Activated CD4-positive, alpha-beta memory T cell treated with anti-CD3 and anti-CD28 coated beads, Interleukin-2, amount 10 ng/mL, durations not matched to agents 7 days and 5 days (primary cell): ENCODE measurements around the gene MAP9. TPM values are rescaled to one million over a fixed set of nuclear protein-coding genes. Genes with fewer than 3 reads are reported as not detected.
"Not testable (repeated sequence)": the region's sequence is repeated elsewhere in the genome, so short reads cannot be mapped to it uniquely, and the experiment has no call there.

Experiments
- CTCF ChIA-PET: fragments of 350-600 bp; sonication (Branson Sonifier 250); formaldehyde crosslinking; loops from one replicate; lab custom pipeline; 2021; ENCODE audit warnings: antibody characterized with exemption, inconsistent platforms; lab: Charles Lee
- POLR2A ChIA-PET: fragments of 350-600 bp; sonication (Branson Sonifier 250); formaldehyde crosslinking; loops from one replicate; lab custom pipeline; 2021; ENCODE audit warnings: antibody characterized with exemption; lab: Charles Lee
- DNase-seq: peaks from one replicate; pipeline ENCODE4 v3.0.0-alpha.2; 2020
- H3K27ac Mint-ChIP-seq: one replicate; pipeline ENCODE4 v1.8.0; 2021; ENCODE audit warnings: mild to moderate bottlenecking, mixed read lengths
- H3K27me3 Mint-ChIP-seq: one replicate; pipeline ENCODE4 v1.8.0; 2021; ENCODE audit warnings: mixed read lengths
- H3K36me3 Mint-ChIP-seq: one replicate; pipeline ENCODE4 v1.8.0; 2021; ENCODE audit warnings: low read depth, mixed read lengths
- H3K4me1 Mint-ChIP-seq: one replicate; pipeline ENCODE4 v1.8.0; 2021; ENCODE audit warnings: mixed read lengths
- H3K4me3 Mint-ChIP-seq: one replicate; pipeline ENCODE4 v1.8.0; 2021; ENCODE audit warnings: mild to moderate bottlenecking, mixed read lengths
- H3K9me3 Mint-ChIP-seq: one replicate; pipeline ENCODE4 v1.8.0; 2021; ENCODE audit warnings: mixed read lengths
- total RNA-seq, 2 experiments: library from RNA; stranded (reverse); gene quantifications; one replicate each; pipeline ENCODE4 v1.2.3, GENCODE V29; 2021

Gene MAP9
- total RNA-seq, 2 experiments from 2014 or later: 2.7 to 3.6 TPM

DNA sequence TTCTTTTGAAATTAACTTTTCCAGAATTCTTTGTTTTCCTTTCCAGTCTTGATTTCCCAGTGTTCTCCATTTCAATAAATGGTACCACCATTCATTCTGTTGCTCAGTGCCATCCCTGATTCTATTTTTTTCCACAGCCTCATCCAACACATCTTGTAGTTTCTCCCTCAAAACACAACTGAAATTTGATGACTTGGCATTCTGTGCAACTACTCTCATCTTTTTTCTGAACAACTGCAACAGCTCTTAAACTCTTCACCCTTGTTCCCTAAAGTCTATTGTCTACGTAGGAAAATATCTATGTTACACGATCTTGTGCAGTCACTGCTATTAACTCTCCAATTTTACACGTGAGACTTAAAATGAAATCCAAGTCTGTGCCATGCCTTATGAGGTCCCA is 40.5 kb downstream of the MAP9 start:
- POLR2A ChIA-PET: no interaction called here
- H3K27ac Mint-ChIP-seq: no peak overlapping the region
- DNase-seq: no peak
- H3K4me1 Mint-ChIP-seq: no peaks in the 10 kb centered on the region
- CTCF ChIA-PET: no interaction called here
- no peaks in the 10 kb centered on the region for H3K9me3 Mint-ChIP-seq
- H3K36me3 Mint-ChIP-seq: no peaks in the 10 kb centered on the region
- no peak overlapping the region for H3K4me3 Mint-ChIP-seq
- peaks cover 1% of the 10 kb centered on the region for H3K27me3 Mint-ChIP-seq

DNA sequence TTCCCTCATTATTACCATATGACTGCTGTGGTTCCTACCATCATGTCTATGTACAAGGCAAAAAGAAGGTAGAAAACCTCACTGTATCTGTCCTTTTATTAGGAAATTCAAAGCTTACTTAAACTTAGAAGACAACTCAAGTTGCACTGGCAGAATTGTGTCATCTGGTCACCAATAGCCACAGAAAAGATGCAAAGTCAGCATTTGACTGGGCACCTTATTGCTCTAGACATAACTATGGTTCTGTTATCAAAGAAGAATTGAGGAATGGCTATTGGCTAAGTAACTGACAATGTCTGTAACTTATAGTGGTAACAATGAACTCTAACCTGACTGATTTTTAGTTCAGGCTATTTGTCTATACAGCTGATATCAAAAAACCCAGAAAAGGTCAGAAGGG is 45.3 kb downstream of the MAP9 start:
- POLR2A ChIA-PET: no interaction called here
- Mint-ChIP-seq H3K27me3 (no peaks in the 10 kb centered on the region), H3K27ac (no peak overlapping the region), H3K4me1 (no peaks in the 10 kb centered on the region), H3K4me3 (no peak overlapping the region), H3K36me3 (no peaks in the 10 kb centered on the region), H3K9me3 (no peaks in the 10 kb centered on the region)
- CTCF ChIA-PET: no interaction called here
- no peak for DNase-seq

DNA sequence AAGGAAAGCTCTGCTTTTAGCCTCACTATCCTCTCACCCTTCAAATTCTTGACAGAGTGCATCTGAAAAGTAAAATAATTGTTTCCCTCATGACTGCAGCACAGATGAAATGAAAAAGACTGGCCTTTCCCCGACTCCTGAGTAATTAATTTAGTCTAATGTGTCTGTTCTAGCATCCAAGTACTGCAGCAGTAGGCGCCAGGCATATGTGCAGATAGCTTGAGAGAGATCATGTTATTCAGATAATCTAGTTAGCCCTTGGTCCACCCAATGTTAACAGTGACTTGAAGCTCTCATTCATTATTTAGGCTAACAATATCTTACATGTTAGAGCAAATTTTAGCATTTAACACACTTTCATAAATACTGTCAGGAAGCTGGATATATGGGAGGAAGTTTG is 54.0 kb downstream of the MAP9 start:
- H3K27me3 Mint-ChIP-seq: no peaks in the 10 kb centered on the region

DNA sequence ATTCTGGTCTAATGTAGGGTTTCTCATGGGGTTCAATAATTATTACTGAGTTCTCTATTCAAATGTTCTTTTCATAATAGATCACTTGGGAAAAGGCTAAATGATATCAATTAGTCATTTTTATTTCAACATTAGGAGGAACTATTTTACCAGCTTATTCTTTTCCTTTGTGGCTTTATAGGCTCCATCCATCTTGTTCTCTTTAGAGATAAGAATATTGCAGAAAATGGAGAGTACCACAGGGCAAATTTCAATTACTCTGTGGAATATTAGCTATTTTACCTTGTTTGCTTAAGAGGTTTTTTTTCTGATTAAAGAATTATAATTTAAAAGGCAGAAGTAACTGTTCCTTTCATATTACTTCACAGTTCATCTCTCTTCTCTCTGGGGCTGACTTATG is 55.8 kb downstream of the MAP9 start:
- Mint-ChIP-seq H3K36me3 (no peaks in the 10 kb centered on the region), H3K4me1 (no peaks in the 10 kb centered on the region), H3K4me3 (no peak overlapping the region), H3K27me3 (no peaks in the 10 kb centered on the region), H3K9me3 (no peaks in the 10 kb centered on the region), H3K27ac (no peak overlapping the region)
- no peak for DNase-seq
- ChIA-PET CTCF (no interaction called here), POLR2A (no interaction called here)

More for the DNA sequence above, 54.0 kb downstream of the MAP9 start:
- H3K4me1 Mint-ChIP-seq: no peaks in the 10 kb centered on the region
- POLR2A ChIA-PET: no interaction called here
- no peak overlapping the region for H3K4me3 Mint-ChIP-seq
- DNase-seq: no peak
- no peak overlapping the region for H3K27ac Mint-ChIP-seq
- H3K36me3 Mint-ChIP-seq: no peaks in the 10 kb centered on the region
- CTCF ChIA-PET: no interaction called here
- no peaks in the 10 kb centered on the region for H3K9me3 Mint-ChIP-seq

DNA sequence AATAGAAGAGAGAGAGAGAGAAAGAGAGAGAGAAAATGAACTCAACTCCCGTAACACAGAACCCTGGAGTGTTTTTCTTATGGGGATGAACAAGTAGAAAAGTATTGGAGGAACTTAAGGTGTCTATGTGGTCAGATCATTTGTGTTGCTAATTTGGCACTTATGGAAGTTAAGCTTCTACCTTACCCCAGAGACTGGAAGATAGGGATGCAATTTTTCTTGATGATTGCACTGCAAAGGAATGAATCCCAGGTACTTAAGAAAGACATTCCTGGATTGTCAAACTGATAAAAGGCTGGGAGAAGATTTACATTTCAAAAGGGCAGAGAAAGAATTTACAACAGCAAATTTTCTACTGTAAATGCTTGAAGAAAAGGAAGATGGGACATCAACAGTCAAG is 57.2 kb downstream of the MAP9 start:
- no peak for DNase-seq
- ChIA-PET POLR2A (no interaction called here), CTCF (no interaction called here)
- no peaks in the 10 kb centered on the region for H3K9me3 Mint-ChIP-seq
- no peak overlapping the region for H3K27ac Mint-ChIP-seq
- no peak overlapping the region for H3K4me3 Mint-ChIP-seq
- no peaks in the 10 kb centered on the region for H3K27me3 Mint-ChIP-seq
- H3K36me3 Mint-ChIP-seq: no peaks in the 10 kb centered on the region
- no peaks in the 10 kb centered on the region for H3K4me1 Mint-ChIP-seq

DNA sequence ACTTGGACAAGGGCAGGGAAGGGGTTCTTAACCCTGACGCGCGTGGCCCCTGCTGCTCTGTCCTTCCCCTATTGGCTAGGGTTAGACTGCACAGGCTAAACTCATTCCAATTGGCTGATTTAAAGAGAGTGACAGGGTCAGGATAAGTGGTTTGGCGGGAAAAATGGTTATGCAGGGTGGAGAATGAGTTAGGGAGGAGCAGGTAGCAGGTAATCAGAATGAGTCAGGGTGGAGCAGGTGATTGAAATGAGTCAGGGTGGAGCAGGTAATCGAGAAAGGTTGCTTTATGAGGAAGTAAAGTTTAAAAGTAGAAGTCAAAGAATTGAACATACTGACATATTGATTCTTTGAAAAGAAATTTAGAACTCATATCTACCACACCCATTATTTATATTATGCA is 64.7 kb downstream of the MAP9 start:
- not testable (repeated sequence) for H3K36me3 Mint-ChIP-seq

DNA sequence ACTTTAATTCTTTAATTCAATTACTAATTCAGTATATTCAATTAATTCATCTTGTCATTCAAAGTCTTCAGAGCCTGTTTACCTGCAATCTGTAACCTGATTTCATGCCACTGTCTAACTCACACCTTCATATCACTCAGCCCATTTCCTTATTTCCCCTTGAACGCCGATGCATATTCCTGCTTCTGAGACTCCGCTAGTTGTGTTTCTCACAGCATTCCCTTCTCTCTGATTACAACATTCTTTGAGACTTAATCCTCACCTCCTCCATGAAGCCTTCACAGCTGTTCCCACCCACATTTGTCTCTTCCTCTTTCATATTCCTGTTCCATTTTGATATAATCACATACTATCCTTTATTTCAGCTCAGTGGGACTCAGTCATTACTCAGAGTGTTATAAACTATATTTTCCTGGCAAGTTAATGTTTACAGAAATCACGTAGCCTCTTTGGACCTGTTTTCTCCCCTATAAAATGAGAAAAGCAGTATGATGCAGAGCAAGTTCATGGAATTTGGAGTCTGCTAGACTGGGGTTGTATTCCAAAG is 69.0 kb downstream of the MAP9 start:
- no peaks in the 10 kb centered on the region for H3K4me1 Mint-ChIP-seq
- no peaks in the 10 kb centered on the region for H3K36me3 Mint-ChIP-seq
- no peak overlapping the region for H3K4me3 Mint-ChIP-seq
- no peaks in the 10 kb centered on the region for H3K9me3 Mint-ChIP-seq
- H3K27ac Mint-ChIP-seq: no peak overlapping the region
- H3K27me3 Mint-ChIP-seq: no peaks in the 10 kb centered on the region
- DNase-seq: no peak
- ChIA-PET CTCF (no interaction called here), POLR2A (no interaction called here)

More for the DNA sequence above, 64.7 kb downstream of the MAP9 start:
- DNase-seq, H3K27me3 Mint-ChIP-seq, H3K4me3 Mint-ChIP-seq, H3K9me3 Mint-ChIP-seq, H3K4me1 Mint-ChIP-seq, CTCF ChIA-PET, POLR2A ChIA-PET, H3K27ac Mint-ChIP-seq: not testable (repeated sequence)

DNA sequence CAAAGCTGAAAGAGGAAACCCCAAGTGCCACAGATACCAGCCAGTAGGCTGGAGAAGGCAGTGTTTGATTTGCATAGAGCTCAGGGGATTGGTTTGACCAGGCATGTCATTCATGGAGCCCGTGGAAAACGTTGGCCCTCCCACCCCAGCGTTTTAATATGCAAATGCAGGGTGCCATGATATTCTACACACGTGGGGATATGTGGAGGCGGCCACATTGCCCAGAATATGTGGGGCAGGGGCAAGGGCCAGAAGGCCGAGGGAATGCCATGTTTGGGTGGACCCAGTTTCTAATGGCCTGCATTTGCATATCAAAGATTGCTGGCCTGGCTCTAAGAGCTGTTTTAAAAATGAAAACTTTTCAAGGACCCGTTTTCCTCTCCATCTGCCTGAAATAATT is 71.1 kb downstream of the MAP9 start:
- Mint-ChIP-seq H3K27me3 (no peaks in the 10 kb centered on the region), H3K4me1 (no peaks in the 10 kb centered on the region), H3K36me3 (no peaks in the 10 kb centered on the region), H3K4me3 (no peak overlapping the region), H3K27ac (no peak overlapping the region), H3K9me3 (no peaks in the 10 kb centered on the region)
- CTCF ChIA-PET: no interaction called here
- DNase-seq: no peak
- POLR2A ChIA-PET: no interaction called here

DNA sequence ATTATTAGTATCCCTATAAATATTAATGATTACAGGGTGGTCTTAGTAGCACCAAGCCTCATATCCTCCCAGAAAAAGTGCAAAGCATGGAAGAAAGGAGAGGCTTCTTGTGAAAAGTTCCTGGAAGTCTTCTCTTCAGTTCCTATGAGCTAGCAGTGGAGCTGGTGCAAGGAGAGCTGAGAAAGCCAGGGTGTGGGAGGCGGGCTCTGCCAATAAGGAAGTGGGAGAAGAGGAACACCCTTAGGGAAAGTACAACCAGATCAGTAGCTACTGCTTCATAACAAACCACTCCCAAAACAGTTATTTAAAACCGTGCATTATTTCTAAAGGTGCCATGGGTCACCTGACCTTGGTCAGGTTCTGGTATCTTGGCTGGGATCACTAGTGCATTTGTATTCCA is 72.4 kb downstream of the MAP9 start:
- ChIA-PET CTCF (no interaction called here), POLR2A (no interaction called here)
- no peak for DNase-seq
- H3K9me3 Mint-ChIP-seq: no peaks in the 10 kb centered on the region
- H3K27ac Mint-ChIP-seq: no peak overlapping the region
- H3K27me3 Mint-ChIP-seq: no peaks in the 10 kb centered on the region
- no peak overlapping the region for H3K4me3 Mint-ChIP-seq
- H3K4me1 Mint-ChIP-seq: no peaks in the 10 kb centered on the region
- no peaks in the 10 kb centered on the region for H3K36me3 Mint-ChIP-seq

DNA sequence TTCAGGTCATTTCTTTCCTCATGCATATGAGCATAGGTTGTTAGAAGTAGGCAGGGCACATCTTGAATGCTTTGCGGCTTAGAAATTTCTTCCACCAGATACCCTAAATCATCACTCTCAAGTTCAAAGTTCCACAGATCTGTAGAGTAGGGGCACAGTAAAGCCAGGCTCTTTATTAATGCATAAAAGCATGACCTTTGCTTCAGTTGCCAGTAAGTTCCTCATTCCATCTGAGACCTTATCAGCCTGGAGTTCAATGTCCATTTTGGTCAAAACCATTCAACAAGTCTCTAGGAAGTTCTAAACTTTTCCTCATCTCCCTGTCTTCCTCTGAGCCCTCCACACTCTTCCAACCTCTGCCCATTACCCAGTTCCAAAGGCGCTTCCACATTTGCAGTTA is 77.7 kb downstream of the MAP9 start:
- H3K9me3 Mint-ChIP-seq: peaks cover 2% of the 10 kb centered on the region
- H3K36me3 Mint-ChIP-seq: no peaks in the 10 kb centered on the region
- no peak overlapping the region for H3K4me3 Mint-ChIP-seq
- POLR2A ChIA-PET: no interaction called here
- H3K4me1 Mint-ChIP-seq: no peaks in the 10 kb centered on the region
- CTCF ChIA-PET: no interaction called here
- H3K27me3 Mint-ChIP-seq: no peaks in the 10 kb centered on the region
- DNase-seq: no peak
- H3K27ac Mint-ChIP-seq: no peak overlapping the region

Other genes starting within 250 kb of the MAP9 start
- not detected for gene NPY2R, start 168.3 kb downstream of the MAP9 start, total RNA-seq